HG03175 (cell line): ENCODE measurements around the gene CRY2.
"Not testable (repeated sequence)": the region's sequence is repeated elsewhere in the genome, so short reads cannot be mapped to it uniquely, and the experiment has no call there.

ENCODE experiments used
- ATAC-seq: cut with Tn5 transposase; IDR thresholded peaks from one replicate; pipeline ENCODE4 v1.9.1; 2021; ENCODE audit warnings: mild to moderate bottlenecking, moderate library complexity; ENCODE audit not compliant: unreplicated experiment

The CRY2 gene

DNA sequence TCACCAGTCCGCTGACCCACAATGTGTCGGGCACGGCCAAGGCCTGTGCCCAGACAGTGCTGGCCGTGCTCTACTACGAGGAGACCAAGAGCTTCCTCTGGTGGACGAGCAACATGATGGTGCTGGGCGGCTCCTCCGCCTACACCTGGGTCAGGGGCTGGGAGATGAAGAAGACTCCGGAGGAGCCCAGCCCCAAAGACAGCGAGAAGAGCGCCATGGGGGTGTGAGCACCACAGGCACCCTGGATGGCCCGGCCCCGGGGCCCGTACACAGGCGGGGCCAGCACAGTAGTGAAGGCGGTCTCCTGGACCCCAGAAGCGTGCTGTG is 36.2 kb upstream of the CRY2 start:
- no peak for ATAC-seq

- ATAC-seq, result no peak
Observed at GRCh38 chr11:45811571-45812290, 35.5 kb upstream of the CRY2 start.

DNA sequence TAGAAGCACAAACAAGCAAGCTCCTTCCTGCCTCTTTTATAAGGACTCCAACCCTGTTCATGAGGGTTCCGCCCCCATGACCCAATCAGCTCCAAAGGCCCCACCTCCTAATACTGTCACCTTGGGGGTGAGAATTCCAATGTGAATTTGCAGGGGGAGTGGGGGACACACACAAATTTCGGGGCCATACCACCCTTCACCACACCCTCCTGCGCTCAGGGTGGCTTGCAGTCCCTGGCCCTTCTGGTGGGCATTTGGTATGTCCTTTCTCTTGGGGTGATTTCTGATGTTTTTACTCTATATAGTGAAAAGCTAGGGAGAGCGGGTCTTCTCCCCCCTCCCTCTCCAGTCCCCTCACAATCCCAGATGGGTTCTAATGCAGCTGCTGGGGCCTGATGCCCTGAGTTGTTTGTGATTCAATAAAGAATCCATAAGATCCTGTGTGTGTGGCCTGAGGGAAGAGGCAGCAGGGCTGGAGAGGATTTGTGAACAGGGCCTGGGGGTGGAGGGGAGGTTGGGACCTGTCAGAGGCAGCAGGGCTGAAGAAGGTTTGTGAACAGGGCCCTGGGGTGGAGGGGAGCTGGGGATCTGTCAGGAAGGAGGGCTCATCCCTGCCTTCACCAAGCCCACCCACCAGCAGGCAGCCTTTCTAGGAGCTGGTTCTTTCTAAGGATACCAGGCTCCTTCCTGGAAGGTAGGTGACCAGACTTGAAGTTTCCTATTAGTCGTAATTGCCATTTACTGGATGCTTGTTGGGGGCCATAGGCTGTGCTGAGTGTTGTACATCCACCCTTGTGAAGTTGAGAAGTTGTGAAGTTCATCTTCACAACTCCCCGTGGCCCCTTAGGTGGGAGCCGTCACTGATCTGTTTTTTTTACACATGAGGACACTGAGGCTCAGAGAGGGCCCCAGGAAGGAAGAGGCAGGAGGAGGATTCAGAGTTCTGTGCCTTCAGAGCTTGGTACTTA is 34.4 kb upstream of the CRY2 start:
- no peak for ATAC-seq

DNA sequence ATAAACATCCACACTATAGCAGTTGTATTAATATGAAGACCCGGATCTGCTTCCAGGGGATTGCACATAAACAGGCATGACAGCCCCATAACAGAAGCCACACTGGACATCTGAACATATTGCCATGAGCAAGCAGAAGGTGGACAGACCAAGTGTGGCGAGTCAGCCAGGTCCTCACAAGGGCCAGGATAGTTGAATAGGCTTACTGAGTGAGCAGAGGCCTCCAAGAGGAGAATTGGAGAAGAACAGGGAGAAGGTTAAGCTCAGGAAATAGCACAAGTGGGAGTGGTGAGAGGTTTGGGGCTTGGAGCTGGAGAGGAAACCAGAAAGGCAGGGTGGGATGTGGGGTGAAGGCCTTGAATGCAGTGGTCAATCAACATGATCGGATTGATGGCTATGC is 31.5 kb upstream of the CRY2 start:
- no peak for ATAC-seq

DNA sequence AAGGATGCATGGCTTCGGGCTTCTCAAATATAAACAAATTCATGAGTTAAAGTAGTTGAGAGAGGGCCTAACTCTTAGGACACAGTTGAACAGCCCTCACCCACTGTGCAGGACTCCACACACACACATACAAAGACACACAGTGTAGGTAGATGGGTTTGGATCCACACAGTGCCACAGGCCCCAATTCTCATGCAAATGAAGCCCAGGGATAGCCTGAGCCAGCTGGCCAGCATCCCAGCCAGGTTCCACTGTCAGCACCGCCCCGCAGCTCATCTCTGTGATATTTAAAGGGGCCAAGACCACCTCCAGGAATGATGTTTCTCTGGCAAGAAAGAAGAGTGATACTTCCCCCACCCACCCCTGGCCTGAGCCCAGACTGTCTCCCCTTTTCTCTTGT is 30.7 kb upstream of the CRY2 start:
- ATAC-seq, result no peak

DNA sequence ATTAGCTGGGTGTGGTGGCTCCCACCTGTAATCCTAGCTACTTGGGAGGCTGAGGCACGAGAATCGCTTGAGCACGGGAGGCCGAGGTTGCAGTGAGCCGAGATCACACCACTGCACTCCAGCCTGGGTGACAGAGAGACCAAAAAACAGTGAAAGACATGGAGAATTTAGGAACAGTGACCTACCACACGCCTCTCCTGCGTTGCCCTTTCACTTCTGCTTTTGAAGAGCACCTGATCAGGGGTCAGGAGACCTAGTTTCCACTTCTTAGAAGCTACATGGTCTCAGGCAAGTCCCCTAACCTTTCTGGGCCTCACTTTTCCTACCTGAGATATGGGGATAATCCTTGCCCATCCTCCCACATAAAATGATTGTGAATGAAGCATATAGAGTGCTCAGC is 30.1 kb upstream of the CRY2 start:
- ATAC-seq, result no peak

GRCh38 chr11:45818961-45819605 is 28.2 kb upstream of the CRY2 start:
- no peak for ATAC-seq

DNA sequence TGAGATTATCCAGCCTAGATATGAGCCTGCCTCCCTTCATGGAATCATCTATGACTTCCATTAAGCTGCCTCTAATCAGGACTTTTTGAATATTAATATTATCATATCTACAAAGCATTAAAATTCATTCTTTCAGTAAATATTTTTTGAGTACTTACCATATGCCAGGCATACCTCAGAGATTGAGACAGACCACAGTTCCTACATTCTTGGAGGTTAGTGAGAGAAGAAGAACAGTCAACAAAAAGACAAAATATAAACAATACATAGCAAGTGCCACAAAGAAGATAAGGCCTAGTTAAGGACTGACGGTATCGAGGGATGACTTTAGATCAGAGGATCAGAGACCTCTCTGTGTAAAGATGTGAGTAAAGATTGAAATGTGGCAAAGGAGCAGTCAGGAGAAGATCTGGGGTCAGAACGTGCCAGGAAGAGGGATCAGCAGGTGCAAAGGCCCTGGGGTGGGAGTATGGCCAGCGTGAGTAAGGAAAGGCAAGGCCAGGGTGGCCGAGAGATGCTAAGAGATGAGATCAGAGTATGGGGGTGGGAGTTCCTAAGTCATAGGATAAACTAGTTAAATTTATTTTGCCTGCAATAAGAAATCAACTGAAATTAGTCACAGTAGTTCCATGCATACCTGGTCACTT is 26.9 kb upstream of the CRY2 start:
- ATAC-seq, result no peak

- ATAC-seq, result not testable (repeated sequence)
Observed at GRCh38 chr11:45826492-45826891, 20.8 kb upstream of the CRY2 start.

DNA sequence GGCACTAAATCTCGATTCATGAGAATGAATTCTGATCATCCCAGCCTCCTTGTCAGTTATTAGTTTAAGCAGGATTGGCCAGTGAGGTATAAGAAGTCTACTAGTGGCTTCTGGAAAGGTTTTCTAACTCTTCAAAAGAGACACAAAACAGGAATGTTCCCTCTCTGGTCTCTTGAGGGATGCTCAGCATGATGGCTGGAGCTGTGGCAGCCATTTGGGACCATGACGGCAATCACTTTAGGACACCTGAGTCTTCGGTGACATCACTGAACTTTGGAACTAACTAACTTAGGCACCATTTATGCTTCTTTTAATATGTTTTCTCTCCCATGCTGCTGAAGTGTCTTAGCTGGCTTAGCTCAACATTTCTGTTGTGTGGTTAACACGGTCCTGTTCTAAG is 20.2 kb upstream of the CRY2 start:
- ATAC-seq, result no peak

- ATAC-seq, result no peak
Observed at GRCh38 chr11:45828996-45829395, 18.3 kb upstream of the CRY2 start.

GRCh38 chr11:45830596-45830995 is 16.7 kb upstream of the CRY2 start:
- ATAC-seq, result no peak

DNA sequence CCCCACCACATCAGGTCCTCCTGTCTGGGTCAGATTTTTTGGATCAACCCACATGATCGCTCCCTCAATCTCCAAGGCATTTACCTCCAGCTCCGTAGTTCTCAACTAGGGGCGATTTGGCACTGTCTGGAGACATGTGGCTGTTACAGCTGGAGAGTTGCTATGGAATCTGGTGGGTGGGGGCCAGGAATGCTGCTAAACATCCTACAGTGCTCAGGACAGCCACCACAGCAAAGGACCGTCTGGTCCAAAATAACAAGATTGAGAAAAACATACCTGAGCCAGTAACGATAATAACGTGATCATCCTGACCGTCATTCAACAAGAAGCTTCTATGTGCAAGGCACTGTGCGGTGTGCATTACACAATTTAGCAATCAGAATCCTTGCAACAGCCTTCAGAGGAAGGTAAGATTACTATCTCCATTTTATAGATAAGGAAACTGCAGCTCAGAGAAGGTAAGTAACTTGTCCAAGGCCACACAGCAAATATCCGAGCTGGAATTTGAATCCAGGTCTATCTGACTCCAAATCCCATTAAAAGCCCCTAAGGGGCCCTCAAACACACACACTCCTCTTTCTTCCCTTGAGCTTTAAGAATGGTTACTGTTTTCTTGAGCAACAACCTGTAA is 14.3 kb upstream of the CRY2 start:
- no peak for ATAC-seq

- no peak for ATAC-seq
Observed at GRCh38 chr11:45833761-45834160, 13.5 kb upstream of the CRY2 start.

- ATAC-seq, result no peak
Observed at GRCh38 chr11:45834298-45834756, 12.9 kb upstream of the CRY2 start.

DNA sequence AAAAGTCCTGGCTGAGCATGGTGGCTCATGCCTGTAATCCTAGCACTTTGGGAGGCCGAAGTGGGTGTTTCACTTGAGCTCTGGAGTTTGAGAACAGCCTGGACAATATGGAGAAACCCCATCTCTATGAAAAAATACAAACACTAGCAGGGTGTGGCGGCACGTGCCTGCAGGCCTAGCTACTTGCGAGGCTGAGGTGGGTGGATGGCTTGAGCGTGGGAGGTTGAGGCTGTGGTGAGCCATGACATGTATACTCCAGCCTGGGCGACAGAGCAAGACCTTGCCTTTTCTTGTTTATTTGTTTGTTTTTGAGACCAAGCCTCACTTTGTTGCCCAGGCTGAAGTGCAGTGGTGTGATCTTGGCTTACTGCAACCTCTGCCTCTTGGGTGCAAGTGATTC is 8.1 kb upstream of the CRY2 start:
- no peak for ATAC-seq

DNA sequence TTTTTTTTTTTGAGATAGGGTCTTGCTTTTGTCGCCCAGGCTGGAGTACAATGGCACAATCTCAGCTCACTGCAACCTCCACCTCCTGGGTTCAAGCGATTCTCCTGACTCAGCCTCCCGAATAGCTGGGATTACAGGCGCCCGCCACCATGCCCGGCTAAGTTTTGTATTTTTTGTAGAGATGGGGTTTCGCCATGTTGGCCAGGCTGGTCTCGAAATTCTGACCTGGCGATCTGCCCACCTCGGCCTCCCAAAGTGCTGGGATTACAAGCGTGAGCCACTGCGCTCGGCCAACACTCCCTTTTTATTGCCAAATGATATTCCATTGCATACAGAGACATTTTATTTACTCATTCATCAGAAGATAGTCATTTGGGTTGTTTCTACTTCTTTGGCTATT is 7.0 kb upstream of the CRY2 start:
- not testable (repeated sequence) for ATAC-seq

DNA sequence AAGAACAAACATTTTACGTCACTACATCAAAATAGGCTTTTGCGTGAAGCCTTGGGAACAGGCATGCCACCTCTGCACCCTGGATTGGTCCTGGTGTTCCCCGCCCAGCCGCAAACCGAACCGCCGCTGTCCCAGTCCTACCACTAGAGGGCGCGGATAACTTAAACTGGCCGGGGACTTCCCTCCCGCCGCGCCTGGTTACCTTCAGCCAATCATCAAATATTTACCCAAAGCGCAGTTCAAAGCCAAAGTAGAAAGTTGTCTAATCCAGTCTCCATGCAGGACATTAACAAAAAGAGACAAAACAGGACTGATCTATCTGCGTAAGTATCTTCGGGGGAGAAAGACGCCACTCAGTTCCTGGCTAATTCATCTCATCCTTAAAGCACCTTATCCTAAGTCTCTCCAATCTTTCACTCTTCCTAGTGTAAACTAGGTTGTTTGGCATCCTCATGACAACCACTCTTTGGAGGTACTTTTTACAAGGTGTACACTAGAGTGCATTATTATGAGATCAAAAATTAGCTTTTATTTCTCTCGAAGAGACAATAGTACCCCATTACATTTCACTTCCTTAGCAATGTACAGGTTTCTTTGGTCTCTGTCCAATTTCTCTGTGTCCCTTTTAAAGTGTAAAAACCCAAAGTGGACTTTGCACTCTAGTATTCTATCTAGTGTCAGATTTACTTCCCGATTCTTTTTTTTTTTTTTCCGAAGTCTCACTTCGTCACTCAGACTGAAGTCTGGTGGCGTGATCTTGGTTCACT is 3.9 kb upstream of the CRY2 start:
- peak; percentile 19 for ATAC-seq

GRCh38 chr11:45844822-45845578 is 2.3 kb upstream of the CRY2 start:
- no peak for ATAC-seq
